ENCODE measurements around the gene GTPBP2. TPM values are rescaled to one million over a fixed set of nuclear protein-coding genes. Genes with fewer than 3 reads are reported as not detected.
"Not testable (repeated sequence)": the region's sequence is repeated elsewhere in the genome, so short reads cannot be mapped to it uniquely, and the experiment has no call there.

GTPBP2 gene
- total RNA-seq, 3 donors from 2014 or later: 61.1 to 100 (median 82.1) TPM

DNA sequence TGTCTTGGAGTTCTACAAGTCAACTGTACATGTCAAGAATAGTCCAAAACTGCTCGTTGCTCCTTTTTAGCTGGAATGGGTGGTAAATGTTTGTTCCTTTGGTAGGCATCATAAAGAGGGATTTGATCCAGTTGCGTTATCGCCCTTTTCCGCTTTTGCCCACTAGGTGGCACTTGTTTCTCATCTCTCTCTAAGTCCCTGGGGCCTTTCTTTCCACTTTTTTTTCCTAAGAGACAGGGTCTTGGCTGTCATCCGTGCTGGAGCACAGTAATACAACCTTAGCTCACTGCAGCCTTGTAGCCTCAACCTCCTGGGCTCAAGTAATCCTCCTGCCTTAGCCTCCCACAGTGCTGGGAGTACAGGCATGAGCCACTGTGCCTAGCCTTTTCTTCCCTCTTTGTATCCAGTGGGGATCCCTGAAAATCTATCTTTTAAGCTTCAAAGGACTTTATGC lies 20.7 kb downstream of the GTPBP2 start:
- Histone ChIP-seq H3K36me3 (ENCODE audit: low read depth) (no peaks in the 10 kb centered on the region), H3K4me1 (ENCODE audit: low read depth) (no peaks in the 10 kb centered on the region), H3K9me3 (no peaks in the 10 kb centered on the region), H3K4me3 (no peak overlapping the region)
- ATAC-seq: peak; percentile 72
- TF ChIP-seq CTCF (IDR thresholded peaks at IDR 0.05): peak; percentile 52
- intact Hi-C loops (cut with DNase I, micrococcal nuclease): loop anchor here in 1 of 2 donors (10.0 kb wide), 1 partner anchor 64 kb away; no protein-coding TSS in a partner anchor
- DNase-seq: peak in 2 of 3 donors; percentile 43 to 90

GRCh38 chr6:43606019-43606418 lies 23.0 kb downstream of the GTPBP2 start:
- H3K36me3 ChIP-seq (ENCODE audit: low read depth): peaks cover 4% of the 10 kb centered on the region
- intact Hi-C loops (cut with DNase I, micrococcal nuclease): loop anchor here in 1 of 2 donors (10.0 kb wide), 1 partner anchor 61 kb away; no protein-coding TSS in a partner anchor
- no peaks in the 10 kb centered on the region for H3K4me1 ChIP-seq (ENCODE audit: low read depth)
- DNase-seq (no peak), ATAC-seq (no peak)
- no peaks in the 10 kb centered on the region for H3K9me3 ChIP-seq
- no peak for TF ChIP-seq CTCF (IDR thresholded peaks at IDR 0.05)
- H3K4me3 ChIP-seq: no peak overlapping the region

DNA sequence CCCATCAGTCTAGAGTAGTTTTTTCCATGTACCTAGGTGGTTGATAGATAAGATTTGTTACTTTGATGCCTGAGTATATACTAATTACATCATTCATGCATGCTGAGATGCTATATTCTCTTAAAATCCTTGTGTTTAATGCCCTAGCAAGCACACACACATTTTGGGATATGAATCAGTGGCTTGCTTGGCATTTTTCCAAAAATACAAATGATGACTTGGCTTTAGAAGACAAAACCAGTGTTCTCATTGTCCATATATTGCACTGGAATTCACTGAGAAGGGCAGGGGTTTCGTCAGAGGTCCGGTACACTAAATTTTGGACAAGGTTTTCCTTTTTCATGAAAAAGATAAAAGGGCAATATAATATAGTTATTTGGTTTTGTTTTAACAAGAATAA lies 24.9 kb downstream of the GTPBP2 start:
- Histone ChIP-seq H3K36me3 (ENCODE audit: low read depth) (peaks cover 4% of the 10 kb centered on the region), H3K4me3 (no peak overlapping the region), H3K4me1 (ENCODE audit: low read depth) (no peaks in the 10 kb centered on the region), H3K9me3 (no peaks in the 10 kb centered on the region)
- TF ChIP-seq CTCF (IDR thresholded peaks at IDR 0.05): no peak
- intact Hi-C loops (cut with DNase I, micrococcal nuclease): loop anchor here in 1 of 2 donors (10.0 kb wide), 1 partner anchor 59 kb away; no protein-coding TSS in a partner anchor
- ATAC-seq (no peak), DNase-seq (no peak)

GRCh38 chr6:43600595-43600994 lies 28.5 kb downstream of the GTPBP2 start:
- DNase-seq (no peak), ATAC-seq (no peak)
- Histone ChIP-seq H3K4me1 (ENCODE audit: low read depth) (no peaks in the 10 kb centered on the region), H3K9me3 (no peaks in the 10 kb centered on the region), H3K36me3 (ENCODE audit: low read depth) (peaks cover 4% of the 10 kb centered on the region), H3K4me3 (no peak overlapping the region)
- intact Hi-C loops (cut with DNase I, micrococcal nuclease): loop anchor here in 1 of 2 donors (10.0 kb wide), 1 partner anchor 56 kb away; no protein-coding TSS in a partner anchor
- no peak for TF ChIP-seq CTCF (IDR thresholded peaks at IDR 0.05)

- ATAC-seq: no peak
- no peaks in the 10 kb centered on the region for H3K9me3 ChIP-seq
- no peaks in the 10 kb centered on the region for H3K4me1 ChIP-seq (ENCODE audit: low read depth)
- no peaks in the 10 kb centered on the region for H3K36me3 ChIP-seq (ENCODE audit: low read depth)
- H3K4me3 ChIP-seq: no peak overlapping the region
- TF ChIP-seq CTCF (IDR thresholded peaks at IDR 0.05): no peak
- intact Hi-C loops (cut with DNase I, micrococcal nuclease): no loop called here
- DNase-seq: no peak
Measured at GRCh38 chr6:43593938-43594337, 35.1 kb downstream of the GTPBP2 start.

- intact Hi-C loops (cut with DNase I, micrococcal nuclease): not testable (repeated sequence)
Measured at GRCh38 chr6:43589564-43589963, 39.5 kb downstream of the GTPBP2 start.

More at GRCh38 chr6:43589564-43589963, 39.5 kb downstream of the GTPBP2 start:
- not testable (repeated sequence) for H3K36me3 ChIP-seq (ENCODE audit: low read depth); H3K9me3 ChIP-seq; DNase-seq; H3K4me1 ChIP-seq (ENCODE audit: low read depth); H3K4me3 ChIP-seq; ATAC-seq

Measured in mucosa of descending colon (tissue), 3 donors.